ENCODE measurements around the gene MRPL2.

The MRPL2 gene

GRCh38 chr6:43054206-43054943, 4.9 kb downstream of the MRPL2 start:
- Histone ChIP-seq H3K4me3 (ENCODE audit: insufficient read depth in 1 of 2, low read depth in 1 of 2, low read length in 2 of 2) (peak overlapping the region in 1 of 2 experiments; percentile 93), H2AFZ (ENCODE audit: low read depth, low read length) (no peak overlapping the region), H3K4me2 (ENCODE audit: low read length, poor library complexity, severe bottlenecking) (no peak overlapping the region), H3K18ac (ENCODE audit: low read depth in 1 of 2, low read length in 2 of 2) (no peak overlapping the region), H3K14ac (ENCODE audit: low read length in 2 of 2) (no peak overlapping the region), H3K27me3 (ENCODE audit: control insufficient read depth in 1 of 2, insufficient read depth in 1 of 2, low read length in 2 of 2) (no peaks in the 10 kb centered on the region), H4K8ac (ENCODE audit: low read length) (peak overlapping the region; percentile 97), H4K91ac (ENCODE audit: low read length) (peak overlapping the region; percentile 94), H3K9me3 (ENCODE audit: control insufficient read depth, low read length) (no peaks in the 10 kb centered on the region), H2AK5ac (ENCODE audit: low read length, severe bottlenecking) (peak overlapping the region; percentile 13), H3K23ac (ENCODE audit: low read length in 2 of 2) (no peak overlapping the region), H3K27ac (ENCODE audit: low read length, poor library complexity, severe bottlenecking) (peak overlapping the region; percentile 51), H3K9ac (ENCODE audit: low read length) (peak overlapping the region; percentile 99), H3K79me1 (replicated peaks; ENCODE audit: low read length, poor library complexity, severe bottlenecking) (peaks cover 25% of the 10 kb centered on the region), H3K4ac (ENCODE audit: low read depth in 1 of 2, low read length in 2 of 2) (peak overlapping the region in 1 of 2 experiments; percentile 2), H3K4me1 (ENCODE audit: control insufficient read depth, insufficient read depth, low read depth, low read length) (peaks cover 29% of the 10 kb centered on the region), H2BK120ac (ENCODE audit: low read depth, low read length) (peak overlapping the region; percentile 2), H3K36me3 (ENCODE audit: control insufficient read depth in 1 of 2, insufficient read depth in 2 of 2, low read depth in 1 of 2, low read length in 2 of 2) (peaks cover 45 to 60% of the 10 kb centered on the region in 2 experiments), H2BK15ac (ENCODE audit: low read depth, poor library complexity, severe bottlenecking) (no peak overlapping the region), H2BK12ac (ENCODE audit: low read length in 2 of 2) (no peak overlapping the region), H2BK5ac (ENCODE audit: low read depth, low read length, poor library complexity, severe bottlenecking) (no peak overlapping the region)
- no peak for DNase-seq
- WGBS: 94% methylated on average over 17 of the region's 17 CpGs

- peak; percentile 95 for DNase-seq
- H4K8ac ChIP-seq (ENCODE audit: low read length): peak within 1 kb of the TSS; percentile 97
- H3K4me1 ChIP-seq (ENCODE audit: control insufficient read depth, insufficient read depth, low read depth, low read length): peaks cover 29% of the 10 kb centered on the region
- H3K4me3 ChIP-seq (ENCODE audit: insufficient read depth in 1 of 2, low read depth in 1 of 2, low read length in 2 of 2): peak within 1 kb of the TSS; percentile 73 to 93
- H3K14ac ChIP-seq (ENCODE audit: low read length in 2 of 2): peak within 1 kb of the TSS; percentile 7 to 98
- H3K36me3 ChIP-seq (ENCODE audit: control insufficient read depth in 1 of 2, insufficient read depth in 2 of 2, low read depth in 1 of 2, low read length in 2 of 2): peaks cover 48 to 65% of the 10 kb centered on the region in 2 experiments
- peak within 1 kb of the TSS; percentile 82 for H2AK5ac ChIP-seq (ENCODE audit: low read length, severe bottlenecking)
- peak within 1 kb of the TSS; percentile 93 for H2BK120ac ChIP-seq (ENCODE audit: low read depth, low read length)
- peak within 1 kb of the TSS; percentile 99 for H3K9ac ChIP-seq (ENCODE audit: low read length)
- H2BK5ac ChIP-seq (ENCODE audit: low read depth, low read length, poor library complexity, severe bottlenecking): peak within 1 kb of the TSS; percentile 85
- peak within 1 kb of the TSS; percentile 97 for H4K91ac ChIP-seq (ENCODE audit: low read length)
- H2BK15ac ChIP-seq (ENCODE audit: low read depth, poor library complexity, severe bottlenecking): peak within 1 kb of the TSS; percentile 78
- H3K27ac ChIP-seq (ENCODE audit: low read length, poor library complexity, severe bottlenecking): peak within 1 kb of the TSS; percentile 90
- H3K18ac ChIP-seq (ENCODE audit: low read depth in 1 of 2, low read length in 2 of 2): peak within 1 kb of the TSS; percentile 65 to 95
- WGBS: 2% methylated on average over 25 of the region's 45 CpGs
- H3K79me1 ChIP-seq (replicated peaks; ENCODE audit: low read length, poor library complexity, severe bottlenecking): peaks cover 23% of the 10 kb centered on the region
- peak within 1 kb of the TSS; percentile 6 for H2AFZ ChIP-seq (ENCODE audit: low read depth, low read length)
- no peaks in the 10 kb centered on the region for H3K9me3 ChIP-seq (ENCODE audit: control insufficient read depth, low read length)
- H2BK12ac ChIP-seq (ENCODE audit: low read length in 2 of 2): peak within 1 kb of the TSS; percentile 6 to 54
- peak within 1 kb of the TSS; percentile 70 for H3K4me2 ChIP-seq (ENCODE audit: low read length, poor library complexity, severe bottlenecking)
- H3K27me3 ChIP-seq (ENCODE audit: control insufficient read depth in 1 of 2, insufficient read depth in 1 of 2, low read length in 2 of 2): no peaks in the 10 kb centered on the region
- H3K23ac ChIP-seq (ENCODE audit: low read length in 2 of 2): peak within 1 kb of the TSS in 1 of 2 experiments; percentile 78
- H3K4ac ChIP-seq (ENCODE audit: low read depth in 1 of 2, low read length in 2 of 2): peak within 1 kb of the TSS; percentile 90 to 99
These were observed 5.6 kb downstream of the MRPL2 start, which contains the start of gene CUL7 for GRCh38 chr6:43053545-43054205. CUL7 (minus strand) TSS chr6:43053851; CDS start chr6:43052788, 1,063 bp downstream.

GRCh38 chr6:43052842-43053544, 6.2 kb downstream of the MRPL2 start:
- 20% methylated on average over 22 of the region's 22 CpGs for WGBS
- Histone ChIP-seq H3K4me3 (ENCODE audit: insufficient read depth in 1 of 2, low read depth in 1 of 2, low read length in 2 of 2) (peak overlapping the region; percentile 73 to 93), H2AFZ (ENCODE audit: low read depth, low read length) (peak overlapping the region; percentile 6), H3K36me3 (ENCODE audit: control insufficient read depth in 1 of 2, insufficient read depth in 2 of 2, low read depth in 1 of 2, low read length in 2 of 2) (peaks cover 53 to 71% of the 10 kb centered on the region in 2 experiments), H4K91ac (ENCODE audit: low read length) (peak overlapping the region; percentile 97), H2BK12ac (ENCODE audit: low read length in 2 of 2) (peak overlapping the region; percentile 6 to 54), H3K79me1 (replicated peaks; ENCODE audit: low read length, poor library complexity, severe bottlenecking) (peaks cover 28% of the 10 kb centered on the region), H3K4ac (ENCODE audit: low read depth in 1 of 2, low read length in 2 of 2) (peak overlapping the region; percentile 90 to 99), H2BK120ac (ENCODE audit: low read depth, low read length) (peak overlapping the region; percentile 93), H3K14ac (ENCODE audit: low read length in 2 of 2) (peak overlapping the region; percentile 7 to 98), H2AK5ac (ENCODE audit: low read length, severe bottlenecking) (peak overlapping the region; percentile 82), H3K4me2 (ENCODE audit: low read length, poor library complexity, severe bottlenecking) (peak overlapping the region; percentile 70), H3K23ac (ENCODE audit: low read length in 2 of 2) (peak overlapping the region in 1 of 2 experiments; percentile 78), H3K27ac (ENCODE audit: low read length, poor library complexity, severe bottlenecking) (peak overlapping the region; percentile 90), H4K8ac (ENCODE audit: low read length) (peak overlapping the region; percentile 97), H3K9me3 (ENCODE audit: control insufficient read depth, low read length) (no peaks in the 10 kb centered on the region), H3K4me1 (ENCODE audit: control insufficient read depth, insufficient read depth, low read depth, low read length) (peaks cover 31% of the 10 kb centered on the region), H3K9ac (ENCODE audit: low read length) (peak overlapping the region; percentile 99), H2BK15ac (ENCODE audit: low read depth, poor library complexity, severe bottlenecking) (peak overlapping the region; percentile 78), H3K27me3 (ENCODE audit: control insufficient read depth in 1 of 2, insufficient read depth in 1 of 2, low read length in 2 of 2) (no peaks in the 10 kb centered on the region), H3K18ac (ENCODE audit: low read depth in 1 of 2, low read length in 2 of 2) (peak overlapping the region; percentile 65 to 95), H2BK5ac (ENCODE audit: low read depth, low read length, poor library complexity, severe bottlenecking) (peak overlapping the region; percentile 85)
- peak; percentile 48 for DNase-seq

Data from mesenchymal stem cell (in vitro differentiated cells and primary cell).